ENCODE measurements around the gene PNPLA7.

The PNPLA7 gene

DNA sequence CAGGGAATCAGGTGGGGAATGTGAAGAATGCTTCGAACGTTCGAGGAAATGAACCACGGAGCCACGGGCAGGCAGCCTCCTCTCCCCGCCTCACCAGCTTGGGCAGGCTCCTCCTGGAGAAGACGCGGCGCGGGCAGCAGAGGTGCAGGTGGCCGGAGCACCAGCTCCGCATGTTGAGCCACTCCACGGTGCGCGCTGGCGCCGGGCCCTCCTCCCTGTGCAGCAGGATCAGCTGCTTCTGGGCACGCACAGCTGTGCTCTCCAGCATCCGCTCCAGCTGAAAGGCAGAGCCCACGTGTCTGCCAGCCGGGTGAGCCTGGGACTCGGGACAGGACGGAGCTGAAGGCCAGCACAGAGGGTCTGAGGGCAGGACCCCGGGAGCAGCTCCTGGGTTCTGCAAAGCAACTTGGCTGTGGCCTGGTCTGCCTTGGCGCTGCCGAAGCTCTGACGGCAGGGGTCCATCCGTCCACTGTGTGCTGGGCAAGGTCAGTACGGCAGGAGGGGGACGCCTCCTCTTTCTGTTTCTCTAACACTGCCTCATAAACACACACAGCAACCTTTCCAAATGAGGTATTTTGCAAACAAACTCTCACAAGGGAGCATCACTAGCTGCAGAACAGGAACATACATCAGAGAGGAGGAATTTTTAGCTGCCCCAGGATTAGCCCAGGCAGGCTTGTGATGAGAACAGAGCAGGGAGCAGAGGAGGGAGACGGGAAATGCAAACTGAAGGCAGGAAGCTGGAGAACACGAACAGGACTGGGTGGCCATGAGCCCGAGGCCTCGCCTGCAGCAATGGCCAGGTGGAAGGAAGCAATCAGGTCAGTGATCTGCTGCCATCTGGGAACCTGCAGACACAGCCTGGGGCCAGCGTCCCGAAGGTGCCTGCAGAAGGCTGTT is 71.0 kb downstream of the PNPLA7 start:
- Histone ChIP-seq H3K36me3 (no peaks in the 10 kb centered on the region), H3K27me3 (no peaks in the 10 kb centered on the region), H3K4me3 (ENCODE audit: low read depth in 1 of 2, low read length in 1 of 2) (no peak overlapping the region), H3K9me3 (no peaks in the 10 kb centered on the region), H3K27ac (no peak overlapping the region), H3K4me1 (ENCODE audit: control insufficient read depth in 1 of 2, insufficient read depth in 1 of 2, low read depth in 1 of 2, low read length in 1 of 2) (no peaks in the 10 kb centered on the region)
- TF ChIP-seq, protein P1, sequence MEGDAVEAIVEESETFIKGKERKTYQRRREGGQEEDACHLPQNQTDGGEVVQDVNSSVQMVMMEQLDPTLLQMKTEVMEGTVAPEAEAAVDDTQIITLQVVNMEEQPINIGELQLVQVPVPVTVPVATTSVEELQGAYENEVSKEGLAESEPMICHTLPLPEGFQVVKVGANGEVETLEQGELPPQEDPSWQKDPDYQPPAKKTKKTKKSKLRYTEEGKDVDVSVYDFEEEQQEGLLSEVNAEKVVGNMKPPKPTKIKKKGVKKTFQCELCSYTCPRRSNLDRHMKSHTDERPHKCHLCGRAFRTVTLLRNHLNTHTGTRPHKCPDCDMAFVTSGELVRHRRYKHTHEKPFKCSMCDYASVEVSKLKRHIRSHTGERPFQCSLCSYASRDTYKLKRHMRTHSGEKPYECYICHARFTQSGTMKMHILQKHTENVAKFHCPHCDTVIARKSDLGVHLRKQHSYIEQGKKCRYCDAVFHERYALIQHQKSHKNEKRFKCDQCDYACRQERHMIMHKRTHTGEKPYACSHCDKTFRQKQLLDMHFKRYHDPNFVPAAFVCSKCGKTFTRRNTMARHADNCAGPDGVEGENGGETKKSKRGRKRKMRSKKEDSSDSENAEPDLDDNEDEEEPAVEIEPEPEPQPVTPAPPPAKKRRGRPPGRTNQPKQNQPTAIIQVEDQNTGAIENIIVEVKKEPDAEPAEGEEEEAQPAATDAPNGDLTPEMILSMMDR (IDR thresholded peaks at IDR 0.05): no peak

DNA sequence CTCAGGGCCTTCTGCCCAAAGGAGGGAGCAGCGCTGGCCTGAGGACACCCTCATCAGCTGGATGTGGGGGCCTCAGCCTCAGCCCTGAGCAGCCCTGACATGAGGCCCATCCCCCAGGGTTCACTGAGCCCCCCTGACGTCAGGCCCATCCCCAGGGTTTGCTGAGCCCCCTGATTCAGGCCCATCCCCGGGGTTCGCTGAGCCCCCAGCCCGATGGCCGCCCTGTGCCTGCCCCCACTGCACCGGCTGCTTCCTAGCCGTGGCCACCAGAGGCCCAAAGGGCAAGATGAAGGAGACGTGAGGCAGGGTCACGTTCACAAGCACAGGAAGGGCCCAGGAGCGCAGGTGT is 71.6 kb downstream of the PNPLA7 start:
- Histone ChIP-seq H3K27ac (no peak overlapping the region), H3K27me3 (no peaks in the 10 kb centered on the region), H3K4me3 (ENCODE audit: low read depth in 1 of 2, low read length in 1 of 2) (no peak overlapping the region), H3K36me3 (no peaks in the 10 kb centered on the region), H3K4me1 (ENCODE audit: control insufficient read depth in 1 of 2, insufficient read depth in 1 of 2, low read depth in 1 of 2, low read length in 1 of 2) (no peaks in the 10 kb centered on the region), H3K9me3 (no peaks in the 10 kb centered on the region)
- TF ChIP-seq, protein P1 (IDR thresholded peaks at IDR 0.05): no peak

DNA sequence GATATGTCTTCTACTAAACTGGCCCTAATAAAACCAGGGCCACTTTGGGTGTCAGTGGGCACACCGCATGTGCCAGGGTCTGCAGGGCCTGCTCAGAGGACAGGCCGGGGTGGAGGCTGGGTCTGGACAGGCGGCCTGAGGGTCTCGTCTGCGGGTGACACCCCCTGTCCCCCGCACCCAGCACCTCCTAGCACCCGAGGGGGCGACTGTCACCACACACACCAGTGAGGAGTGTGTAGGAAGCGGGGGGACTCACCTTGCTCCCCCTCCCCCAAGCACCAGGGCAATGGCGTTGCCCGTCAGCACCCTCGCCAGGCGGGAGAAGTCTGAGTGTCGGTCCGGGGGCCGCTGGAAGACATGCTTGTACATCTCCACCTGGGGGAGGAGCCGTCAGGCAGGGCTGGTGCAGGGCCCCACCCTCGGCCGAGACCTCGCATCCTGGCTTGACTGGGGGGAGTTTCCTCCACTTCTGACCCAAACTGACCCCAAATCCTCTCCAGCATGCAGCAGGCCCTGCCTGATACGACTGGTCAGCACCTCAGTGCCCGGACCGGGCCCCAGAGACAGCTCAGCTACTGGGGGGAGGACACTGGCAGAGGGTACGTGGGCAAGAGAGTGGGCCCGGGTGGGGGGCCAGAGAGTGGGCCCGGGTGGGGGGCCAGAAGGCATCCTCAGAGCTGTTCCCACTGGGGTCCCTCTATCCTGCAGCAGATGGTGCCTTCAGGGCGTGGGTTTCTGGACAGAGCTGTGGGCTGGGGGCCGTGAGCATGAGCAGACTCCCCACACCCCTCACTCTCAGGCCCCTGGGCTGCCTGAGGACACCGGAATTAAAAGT is 72.2 kb downstream of the PNPLA7 start:
- TF ChIP-seq, protein P1 (IDR thresholded peaks at IDR 0.05): no peak
- Histone ChIP-seq H3K4me1 (ENCODE audit: control insufficient read depth in 1 of 2, insufficient read depth in 1 of 2, low read depth in 1 of 2, low read length in 1 of 2) (no peaks in the 10 kb centered on the region), H3K4me3 (ENCODE audit: low read depth in 1 of 2, low read length in 1 of 2) (no peak overlapping the region), H3K27ac (no peak overlapping the region), H3K9me3 (no peaks in the 10 kb centered on the region), H3K27me3 (no peaks in the 10 kb centered on the region), H3K36me3 (no peaks in the 10 kb centered on the region)

DNA sequence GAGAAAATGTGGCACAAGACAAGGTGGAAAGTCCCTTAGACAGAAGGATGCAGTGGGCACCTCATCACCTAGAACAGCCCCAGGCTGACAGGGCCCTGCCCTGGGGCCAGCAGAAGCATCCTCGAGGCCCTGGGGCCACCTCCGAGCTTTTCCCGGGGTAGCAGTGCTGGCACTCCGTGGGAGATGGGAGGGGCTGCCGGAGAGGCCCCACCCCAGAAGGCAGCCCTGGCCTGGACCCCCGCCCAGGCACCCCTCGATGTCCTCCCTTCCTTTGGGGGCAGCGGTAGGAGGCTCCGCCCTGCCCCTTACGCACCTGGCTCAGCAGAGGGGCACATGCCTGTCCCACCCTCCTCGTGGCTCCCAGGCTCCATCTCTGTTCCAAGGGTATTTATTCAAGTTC is 73.3 kb downstream of the PNPLA7 start:
- H3K4me3 ChIP-seq (ENCODE audit: low read depth in 1 of 2, low read length in 1 of 2): no peak overlapping the region
- TF ChIP-seq, protein P1 (IDR thresholded peaks at IDR 0.05): no peak
- no peaks in the 10 kb centered on the region for H3K9me3 ChIP-seq
- no peak overlapping the region for H3K27ac ChIP-seq
- no peaks in the 10 kb centered on the region for H3K27me3 ChIP-seq
- H3K4me1 ChIP-seq (ENCODE audit: control insufficient read depth in 1 of 2, insufficient read depth in 1 of 2, low read depth in 1 of 2, low read length in 1 of 2): no peaks in the 10 kb centered on the region
- H3K36me3 ChIP-seq: no peaks in the 10 kb centered on the region

DNA sequence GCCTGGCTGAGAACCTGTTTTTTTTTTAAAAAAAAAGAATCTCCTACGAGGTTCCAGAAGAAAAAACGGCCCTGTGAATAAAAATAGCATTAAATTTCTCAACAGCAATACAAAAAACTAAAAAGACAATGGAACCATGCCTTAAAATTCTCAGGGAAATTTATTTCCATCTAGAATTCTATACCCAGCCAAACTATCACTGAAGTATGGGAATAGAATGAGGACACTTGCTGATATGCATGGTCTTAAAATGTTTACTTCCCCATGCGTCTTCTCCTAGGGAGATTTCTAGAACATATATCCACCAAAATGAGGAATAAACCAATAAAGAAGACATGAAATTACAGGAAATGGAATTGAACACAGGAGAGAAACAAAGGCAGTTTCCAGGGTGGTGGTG is 74.5 kb downstream of the PNPLA7 start:
- Histone ChIP-seq H3K27ac (no peak overlapping the region), H3K27me3 (peaks cover 6% of the 10 kb centered on the region), H3K4me3 (ENCODE audit: low read depth in 1 of 2, low read length in 1 of 2) (no peak overlapping the region), H3K9me3 (no peaks in the 10 kb centered on the region), H3K4me1 (ENCODE audit: control insufficient read depth in 1 of 2, insufficient read depth in 1 of 2, low read depth in 1 of 2, low read length in 1 of 2) (no peaks in the 10 kb centered on the region), H3K36me3 (no peaks in the 10 kb centered on the region)
- TF ChIP-seq, protein P1 (IDR thresholded peaks at IDR 0.05): no peak
